ENCODE results near the gene HSPD1.

HSPD1 gene

DNA sequence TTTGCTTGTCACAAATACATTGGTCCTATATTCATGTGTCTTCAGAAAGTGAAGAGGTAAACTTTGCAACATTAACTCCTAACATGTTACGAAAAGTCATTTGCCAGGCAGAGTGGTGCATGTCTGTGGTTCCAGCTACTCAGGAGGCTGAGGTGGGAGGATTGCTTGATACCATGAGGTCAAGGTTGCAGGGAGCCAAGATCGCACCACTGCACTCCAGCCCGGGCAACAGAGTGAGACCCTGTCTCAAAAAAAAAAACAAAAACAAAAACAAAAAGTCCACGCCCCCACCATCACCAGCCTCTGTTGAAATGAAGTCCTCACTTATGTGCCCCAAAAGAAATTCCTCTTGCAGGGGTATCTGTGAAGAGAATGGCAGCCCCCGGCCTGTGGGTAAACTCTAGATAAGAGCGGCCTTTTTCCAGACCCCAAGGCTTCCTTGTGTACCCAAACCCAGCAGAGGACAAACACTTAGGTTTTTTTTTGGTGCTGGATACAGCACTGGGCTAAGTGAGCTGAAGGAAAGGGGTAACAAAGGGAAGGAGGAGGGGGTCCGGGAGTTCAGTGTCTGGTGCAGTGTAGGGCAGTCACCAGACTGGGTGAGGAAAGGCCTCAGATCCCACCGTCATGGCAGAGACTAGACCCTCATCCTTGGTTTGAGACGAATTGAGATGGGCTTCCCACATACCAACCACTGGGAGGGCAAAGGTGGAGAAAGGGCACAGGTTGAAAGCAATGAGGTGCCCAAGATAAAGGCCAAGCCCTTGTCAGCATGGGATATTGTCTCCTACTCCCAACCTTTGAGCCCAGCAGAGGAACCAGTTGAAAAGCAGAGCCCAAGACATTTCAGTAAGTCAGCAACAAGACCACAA, 19.2 kb downstream of the HSPD1 start:
- no peak for DNase-seq (ENCODE audit: insufficient read length, low spot score)
- TF ChIP-seq, protein P1, sequence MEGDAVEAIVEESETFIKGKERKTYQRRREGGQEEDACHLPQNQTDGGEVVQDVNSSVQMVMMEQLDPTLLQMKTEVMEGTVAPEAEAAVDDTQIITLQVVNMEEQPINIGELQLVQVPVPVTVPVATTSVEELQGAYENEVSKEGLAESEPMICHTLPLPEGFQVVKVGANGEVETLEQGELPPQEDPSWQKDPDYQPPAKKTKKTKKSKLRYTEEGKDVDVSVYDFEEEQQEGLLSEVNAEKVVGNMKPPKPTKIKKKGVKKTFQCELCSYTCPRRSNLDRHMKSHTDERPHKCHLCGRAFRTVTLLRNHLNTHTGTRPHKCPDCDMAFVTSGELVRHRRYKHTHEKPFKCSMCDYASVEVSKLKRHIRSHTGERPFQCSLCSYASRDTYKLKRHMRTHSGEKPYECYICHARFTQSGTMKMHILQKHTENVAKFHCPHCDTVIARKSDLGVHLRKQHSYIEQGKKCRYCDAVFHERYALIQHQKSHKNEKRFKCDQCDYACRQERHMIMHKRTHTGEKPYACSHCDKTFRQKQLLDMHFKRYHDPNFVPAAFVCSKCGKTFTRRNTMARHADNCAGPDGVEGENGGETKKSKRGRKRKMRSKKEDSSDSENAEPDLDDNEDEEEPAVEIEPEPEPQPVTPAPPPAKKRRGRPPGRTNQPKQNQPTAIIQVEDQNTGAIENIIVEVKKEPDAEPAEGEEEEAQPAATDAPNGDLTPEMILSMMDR (IDR thresholded peaks at IDR 0.05; ENCODE audit: insufficient read depth, missing control alignments): no peak
- no peak for FAIRE-seq

DNA sequence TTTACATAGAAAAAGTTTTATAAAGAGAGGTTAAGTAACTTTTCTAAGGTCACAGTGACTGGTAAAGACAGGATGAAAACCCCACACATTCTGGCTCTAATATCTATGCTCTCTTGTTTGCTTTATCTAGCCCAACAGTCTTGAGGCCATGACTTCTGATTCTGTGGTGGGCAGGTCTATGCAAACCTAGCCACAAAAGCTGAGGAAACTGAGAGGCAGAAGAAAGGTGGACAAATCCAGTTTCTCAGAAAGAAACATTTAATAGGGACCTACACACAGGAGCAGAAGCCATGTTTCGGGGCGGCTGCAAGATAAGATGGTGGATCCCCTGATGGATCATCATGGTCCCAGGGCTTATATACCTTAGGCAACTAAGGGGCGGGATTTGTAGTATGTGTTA, 21.8 kb downstream of the HSPD1 start:
- FAIRE-seq (no peak), DNase-seq (ENCODE audit: insufficient read length, low spot score) (no peak)
- TF ChIP-seq, protein P1 (IDR thresholded peaks at IDR 0.05; ENCODE audit: insufficient read depth, missing control alignments): no peak

DNA sequence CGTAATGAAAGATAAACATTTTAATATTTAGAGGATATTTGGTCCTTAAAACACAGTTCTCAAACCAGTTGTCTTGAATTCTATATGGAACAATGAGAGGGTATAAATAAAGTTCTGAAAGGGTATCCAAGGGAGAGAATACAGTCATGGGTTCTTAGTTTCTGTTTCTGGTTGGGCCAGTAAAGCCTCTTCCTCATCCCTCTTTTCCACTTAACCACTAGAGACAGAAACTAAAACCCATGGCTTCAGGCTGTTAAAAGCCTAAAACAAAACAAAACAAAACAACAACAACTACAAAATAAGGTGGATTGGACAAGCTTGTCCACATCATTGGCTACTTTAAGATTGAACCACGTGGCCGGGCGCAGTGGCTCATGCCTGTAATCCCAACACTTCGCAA, 27.5 kb downstream of the HSPD1 start:
- DNase-seq (ENCODE audit: insufficient read length, low spot score) (no peak), FAIRE-seq (no peak)
- TF ChIP-seq, protein P1 (IDR thresholded peaks at IDR 0.05; ENCODE audit: insufficient read depth, missing control alignments): no peak

DNA sequence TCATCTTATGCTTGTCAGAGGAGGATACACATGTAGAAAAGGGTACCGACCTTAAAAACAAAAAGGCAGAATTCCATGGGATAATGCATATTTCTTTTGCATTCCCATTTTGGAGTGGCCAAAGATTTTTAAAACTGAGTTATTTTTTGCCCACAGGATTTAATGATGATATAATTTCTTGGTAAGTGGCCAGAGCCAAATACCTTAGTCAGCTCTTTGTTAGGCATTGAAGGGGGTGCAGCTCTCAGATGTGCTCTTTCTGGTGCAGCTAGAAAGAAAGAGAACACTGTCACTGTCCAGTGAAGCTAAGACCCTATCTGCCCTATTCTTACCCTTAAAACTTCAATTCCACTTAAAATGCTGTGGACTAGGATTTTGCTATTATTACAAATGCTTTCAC, 35.5 kb downstream of the HSPD1 start:
- FAIRE-seq (no peak), DNase-seq (ENCODE audit: insufficient read length, low spot score) (no peak)
- TF ChIP-seq, protein P1 (IDR thresholded peaks at IDR 0.05; ENCODE audit: insufficient read depth, missing control alignments): no peak

DNA sequence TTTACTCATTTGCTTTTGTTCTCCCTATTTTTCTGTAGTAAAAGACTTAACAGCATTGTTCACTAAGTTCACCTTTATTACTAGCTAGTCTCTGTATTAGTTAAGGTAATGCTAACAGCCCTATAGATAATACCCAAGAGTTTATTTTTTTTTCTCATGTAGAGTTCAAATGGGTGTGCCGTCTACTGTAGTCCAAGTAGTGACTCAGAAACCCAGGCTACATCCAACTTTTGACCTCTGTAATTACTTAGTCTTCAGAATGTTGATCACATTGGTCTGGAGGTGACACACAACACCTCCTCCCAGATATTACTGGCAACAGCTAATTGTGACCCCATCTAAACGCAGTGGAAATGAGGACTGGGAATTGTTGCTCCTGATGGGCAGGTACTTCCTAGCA, 38.6 kb downstream of the HSPD1 start:
- TF ChIP-seq, protein P1 (IDR thresholded peaks at IDR 0.05; ENCODE audit: insufficient read depth, missing control alignments): no peak
- no peak for FAIRE-seq

DNA sequence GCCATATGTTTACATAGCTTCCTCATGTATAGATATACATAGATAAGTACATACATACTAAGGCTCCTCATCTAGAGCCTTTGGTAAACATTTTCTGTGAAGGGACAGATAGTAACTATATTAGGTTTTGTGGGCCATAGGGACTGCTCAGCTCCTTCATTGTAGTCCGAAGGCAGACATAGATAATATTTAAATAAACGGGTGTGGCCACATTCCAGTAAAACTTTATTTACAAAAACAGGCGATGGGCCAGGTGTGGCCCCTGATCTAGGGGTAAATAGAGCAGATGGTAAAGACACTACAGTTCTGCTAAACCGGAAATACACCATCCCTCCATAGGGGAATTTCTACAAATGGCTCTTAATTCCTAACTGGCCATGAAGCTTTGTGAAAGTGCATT, 39.0 kb downstream of the HSPD1 start:
- TF ChIP-seq, protein P1 (IDR thresholded peaks at IDR 0.05; ENCODE audit: insufficient read depth, missing control alignments): no peak
- no peak for FAIRE-seq
- DNase-seq (ENCODE audit: insufficient read length, low spot score): no peak

More for the DNA sequence above, 38.6 kb downstream of the HSPD1 start:
- no peak for DNase-seq (ENCODE audit: insufficient read length, low spot score)

DNA sequence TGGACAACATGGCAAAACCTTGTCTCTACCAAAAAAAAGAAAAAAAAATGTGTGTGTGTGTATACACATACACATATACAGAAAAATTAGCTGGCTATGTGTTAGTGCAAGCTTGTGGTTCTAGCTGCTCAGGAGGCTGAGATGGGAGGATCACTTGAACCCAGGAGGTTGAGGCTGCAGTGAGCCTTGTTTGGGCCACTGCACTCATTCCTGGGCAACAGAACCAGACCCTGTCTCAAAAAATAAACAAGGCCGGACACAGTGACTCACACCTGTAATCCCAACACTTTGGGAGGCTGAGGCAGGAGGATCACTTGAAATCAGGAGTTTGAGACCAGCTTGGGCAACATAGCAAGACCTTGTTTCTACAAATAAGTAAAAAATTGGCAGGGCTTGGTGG, 44.2 kb downstream of the HSPD1 start:
- TF ChIP-seq, protein P1 (IDR thresholded peaks at IDR 0.05; ENCODE audit: insufficient read depth, missing control alignments): no peak
- FAIRE-seq (no peak), DNase-seq (ENCODE audit: insufficient read length, low spot score) (no peak)
